Myocyte (in vitro differentiated cells): Measurements from ENCODE around the gene ZNF579. TPM values are rescaled to one million over a fixed set of nuclear protein-coding genes. Genes with fewer than 3 reads are reported as not detected.

Experiments used
- DNase-seq: peaks from one replicate; pipeline ENCODE4 v3.0.0-alpha.2; 2012; ENCODE audit warnings: low read depth
- polyA plus RNA-seq: library from polyadenylated mRNA; unstranded; fragments of >200 nt; gene quantifications from one replicate; pipeline ENCODE4 v1.2.1, GENCODE V29; 2012; ENCODE audit warnings: missing spikeins
- total RNA-seq: library from RNA; depleted of rRNA; stranded (reverse); fragments of >200 nt; gene quantifications from 2 replicates; pipeline ENCODE4 v1.2.3, GENCODE V29; 2014

Gene ZNF579
- 13.1 and 13.3 TPM in 2 replicates for total RNA-seq
- polyA plus RNA-seq: 13.4 TPM

- DNase-seq: peak; percentile 95
Measured at GRCh38 chr19:55580628-55581144, at the start of gene ZNF579. Gene ZNF579, minus strand, starts transcription at chr19:55580848. Its CDS starts 1,209 bp downstream, at chr19:55579639.

GRCh38 chr19:55626350-55626749, 45.7 kb upstream of the ZNF579 start:
- DNase-seq: no peak

- no peak for DNase-seq
Measured at GRCh38 chr19:55625004-55625326, 44.3 kb upstream of the ZNF579 start.

GRCh38 chr19:55624109-55625003, 43.7 kb upstream of the ZNF579 start, which contains the start of gene ZNF784:
Gene ZNF784, minus strand, starts transcription at chr19:55624566. Its CDS starts 5 bp downstream, at chr19:55624561.
- peak; percentile 92 for DNase-seq

- DNase-seq: no peak
Measured at GRCh38 chr19:55623561-55623960, 42.9 kb upstream of the ZNF579 start.

GRCh38 chr19:55623130-55623529, 42.5 kb upstream of the ZNF579 start:
- DNase-seq: no peak

- DNase-seq: no peak
Measured at GRCh38 chr19:55622242-55622969, 41.8 kb upstream of the ZNF579 start.

- no peak for DNase-seq
Measured at GRCh38 chr19:55621673-55622231, 41.1 kb upstream of the ZNF579 start.

GRCh38 chr19:55621205-55621672, 40.6 kb upstream of the ZNF579 start:
- no peak for DNase-seq

- no peak for DNase-seq
Measured at GRCh38 chr19:55620410-55621204, 40.0 kb upstream of the ZNF579 start.

- no peak for DNase-seq
Measured at GRCh38 chr19:55619286-55619685, 38.6 kb upstream of the ZNF579 start.

- DNase-seq: no peak
Measured at GRCh38 chr19:55618426-55618825, 37.8 kb upstream of the ZNF579 start.

- no peak for DNase-seq
Measured at GRCh38 chr19:55617426-55617825, 36.8 kb upstream of the ZNF579 start.

GRCh38 chr19:55616395-55616875, 35.8 kb upstream of the ZNF579 start:
- no peak for DNase-seq

- no peak for DNase-seq
Measured at GRCh38 chr19:55615543-55616394, 35.1 kb upstream of the ZNF579 start.

- DNase-seq: no peak
Measured at GRCh38 chr19:55614711-55615542, 34.3 kb upstream of the ZNF579 start.

- DNase-seq: no peak
Measured at GRCh38 chr19:55613930-55614710, 33.5 kb upstream of the ZNF579 start.

GRCh38 chr19:55613396-55613795, 32.7 kb upstream of the ZNF579 start:
- no peak for DNase-seq
